NCI-H774 (cell line): ENCODE data around the gene SLC25A40.
"Not testable (repeated sequence)": the region's sequence is repeated elsewhere in the genome, so short reads cannot be mapped to it uniquely, and the experiment has no call there.

Source experiments
- DNase-seq: peaks from one replicate; lab custom pipeline; 2025; lab: John Stamatoyannopoulos, UW

SLC25A40 gene

GRCh38 chr7:87876040-87876868 is at the start of gene SLC25A40, which contains the start of gene DBF4:
Gene SLC25A40, minus strand, starts transcription at chr7:87876360. Its CDS starts 17,633 bp downstream, at chr7:87858727.
Gene DBF4, plus strand, starts transcription at chr7:87876493. Its CDS starts 240 bp downstream, at chr7:87876733.
- peak; percentile 95 for DNase-seq

GRCh38 chr7:87922759-87923395 is 46.7 kb upstream of the SLC25A40 start:
- peak; percentile 6 for DNase-seq

- DNase-seq = no peak
These were observed 44.4 kb upstream of the SLC25A40 start for GRCh38 chr7:87920578-87920977.

GRCh38 chr7:87919875-87920274 is 43.7 kb upstream of the SLC25A40 start:
- DNase-seq = no peak

- DNase-seq = no peak
These were observed 42.6 kb upstream of the SLC25A40 start for GRCh38 chr7:87918740-87919139.

GRCh38 chr7:87912121-87912520 is 36.0 kb upstream of the SLC25A40 start:
- no peak for DNase-seq

- not testable (repeated sequence) for DNase-seq
These were observed 32.7 kb upstream of the SLC25A40 start for GRCh38 chr7:87908814-87909213.

- not testable (repeated sequence) for DNase-seq
These were observed 31.2 kb upstream of the SLC25A40 start for GRCh38 chr7:87907136-87907906.

GRCh38 chr7:87899255-87899654 is 23.1 kb upstream of the SLC25A40 start:
- no peak for DNase-seq

GRCh38 chr7:87895363-87895762 is 19.2 kb upstream of the SLC25A40 start:
- DNase-seq = no peak

- DNase-seq = peak; percentile 10
These were observed 10.7 kb upstream of the SLC25A40 start for GRCh38 chr7:87886875-87887274.

- no peak for DNase-seq
These were observed 8.9 kb upstream of the SLC25A40 start for GRCh38 chr7:87885018-87885417.

GRCh38 chr7:87882151-87882937 is 6.2 kb upstream of the SLC25A40 start:
- DNase-seq = no peak

GRCh38 chr7:87878208-87878735 is 2.1 kb upstream of the SLC25A40 start:
- DNase-seq = no peak

GRCh38 chr7:87877366-87878040 is 1.3 kb upstream of the SLC25A40 start:
- no peak for DNase-seq

- DNase-seq = peak; percentile 24
These were observed 692 bp upstream of the SLC25A40 start for GRCh38 chr7:87876869-87877234.

GRCh38 chr7:87875151-87876039 is 765 bp downstream of the SLC25A40 start:
- DNase-seq = no peak

- no peak for DNase-seq
These were observed 2.1 kb downstream of the SLC25A40 start for GRCh38 chr7:87874066-87874465.

GRCh38 chr7:87873328-87873727 is 2.8 kb downstream of the SLC25A40 start:
- not testable (repeated sequence) for DNase-seq

- no peak for DNase-seq
These were observed 3.8 kb downstream of the SLC25A40 start for GRCh38 chr7:87872346-87872745.
